GM23338 (cell line): Measurements from ENCODE around the gene SRRT. TPM values are rescaled to one million over a fixed set of nuclear protein-coding genes. Genes with fewer than 3 reads are reported as not detected.
"Not testable (repeated sequence)": the region's sequence is repeated elsewhere in the genome, so short reads cannot be mapped to it uniquely, and the experiment has no call there.

Source experiments
- ATAC-seq: fragments of 200-7000 bp; cut with Tn5 transposase; 3 replicates; pipeline ENCODE4 v1.9.1; 2020
- DNase-seq: peaks from one replicate; pipeline ENCODE4 v3.0.0-alpha.2; 2015; ENCODE audit warnings: low spot score
- H2AFZ ChIP-seq: fragments of 200-600 bp; sonication (generic); 2 replicates; pipeline ENCODE4 v1.8.0; 2016; ENCODE audit warnings: antibody characterized with exemption, mild to moderate bottlenecking, moderate library complexity
- H3F3A ChIP-seq: fragments of 200-600 bp; sonication (generic); replicated peaks from 2 replicates; pipeline ENCODE4 v1.8.0; 2017; ENCODE audit warnings: antibody characterized with exemption, mixed run types, low read depth
- H3K27ac ChIP-seq: fragments of 200-600 bp; sonication (generic); 2 replicates; pipeline ENCODE4 v1.6.1; 2016; ENCODE audit warnings: low read depth
- H3K27me3 ChIP-seq: fragments of 200-600 bp; sonication (generic); 2 replicates; pipeline ENCODE4 v1.8.0; 2016; ENCODE audit warnings: mild to moderate bottlenecking, mixed run types, moderate library complexity; ENCODE audit not compliant: insufficient read depth
- H3K36me3 ChIP-seq: fragments of 200-600 bp; sonication (generic); 2 replicates; pipeline ENCODE4 v1.8.0; 2016; ENCODE audit warnings: mild to moderate bottlenecking; ENCODE audit not compliant: insufficient read depth
- H3K4me1 ChIP-seq: fragments of 200-600 bp; sonication (generic); 2 replicates; pipeline ENCODE4 v1.8.0; 2016; ENCODE audit warnings: mild to moderate bottlenecking, moderate library complexity; ENCODE audit not compliant: insufficient read depth
- H3K4me2 ChIP-seq: fragments of 200-600 bp; sonication (generic); 2 replicates; pipeline ENCODE4 v1.7.1; 2017; ENCODE audit warnings: mixed run types
- H3K4me3 ChIP-seq: fragments of 200-600 bp; sonication (generic); 2 replicates; pipeline ENCODE4 v1.6.1; 2016; ENCODE audit warnings: mixed run types
- H3K79me2 ChIP-seq: fragments of 200-600 bp; sonication (generic); replicated peaks from 2 replicates; pipeline ENCODE4 v1.8.0; 2017; ENCODE audit warnings: mild to moderate bottlenecking; ENCODE audit not compliant: insufficient read depth
- H3K9me2 ChIP-seq: fragments of 200-600 bp; sonication (generic); 2 replicates; pipeline ENCODE4 v1.8.0; 2017; ENCODE audit not compliant: insufficient read depth
- H4K20me1 ChIP-seq: fragments of 200-600 bp; sonication (generic); replicated peaks from 2 replicates; pipeline ENCODE4 v1.8.0; 2017; ENCODE audit warnings: mild to moderate bottlenecking; ENCODE audit not compliant: insufficient read depth
- H3K27ac Mint-ChIP-seq: 2 replicates; pipeline ENCODE4 v1.8.0; 2020; ENCODE audit warnings: inconsistent platforms, mild to moderate bottlenecking, moderate library complexity, mixed read lengths
- H3K27me3 Mint-ChIP-seq: 3 replicates; pipeline ENCODE4 v1.8.0; 2022; ENCODE audit warnings: low read depth, mild to moderate bottlenecking, moderate library complexity, mixed read lengths, inconsistent platforms; ENCODE audit not compliant: insufficient read depth, poor library complexity
- H3K36me3 Mint-ChIP-seq: 3 replicates; pipeline ENCODE4 v1.8.0; 2021; ENCODE audit warnings: low read depth, mild to moderate bottlenecking, inconsistent platforms, moderate library complexity, mixed read lengths
- H3K4me1 Mint-ChIP-seq: 3 replicates; pipeline ENCODE4 v1.8.0; 2020; ENCODE audit warnings: mild to moderate bottlenecking, inconsistent platforms, mixed read lengths
- H3K4me3 Mint-ChIP-seq: 3 replicates; pipeline ENCODE4 v1.8.0; 2021; ENCODE audit warnings: moderate library complexity, mild to moderate bottlenecking, inconsistent platforms, mixed read lengths
- H3K9me3 Mint-ChIP-seq: 3 replicates; pipeline ENCODE4 v1.8.0; 2020; ENCODE audit warnings: moderate library complexity, mild to moderate bottlenecking, inconsistent platforms, mixed read lengths
- CTCF ChIP-seq, 2 experiments: fragments of 200-600 bp in 1 of 2; sonication (generic) in 1 of 2; conservative IDR thresholded peaks; 2 replicates each; pipeline versions ENCODE4 v1.5.1 to v1.6.1; 2016 to 2017; ENCODE audit warnings: antibody characterized with exemption in 2 of 2, low read depth in 2 of 2, mild to moderate bottlenecking in 2 of 2, moderate library complexity in 1 of 2
- REST ChIP-seq: IDR thresholded peaks from one replicate; pipeline ENCODE4 v1.6.1; 2018; ENCODE audit warnings: antibody characterized with exemption; ENCODE audit not compliant: unreplicated experiment
- STAT1 ChIP-seq: IDR thresholded peaks from one replicate; pipeline ENCODE4 v1.6.1; 2016; ENCODE audit warnings: antibody characterized with exemption; ENCODE audit not compliant: unreplicated experiment
- ZNF462 ChIP-seq: fragments of 250-450 bp; sonication (Bioruptor Pico); IDR thresholded peaks from 2 replicates; pipeline ENCODE4 v1.5.0; 2020; ENCODE audit warnings: mild to moderate bottlenecking, moderate library complexity
- polyA plus RNA-seq: library from polyadenylated mRNA; unstranded; fragments of >200 nt; fragmentation: Nextera tagmentation; extraction: Ambion mirVana; gene quantifications from 2 replicates; pipeline ENCODE4 v1.2.1, GENCODE V29; 2016
- total RNA-seq: library from RNA; depleted of rRNA; stranded (reverse); fragments of >200 nt; shearing (Covaris generic); gene quantifications from 2 replicates; pipeline ENCODE4 v1.2.3, GENCODE V29; 2014

SRRT gene
- total and polyA plus RNA-seq, 2 experiments from 2014 or later = 113 to 140 TPM

DNA sequence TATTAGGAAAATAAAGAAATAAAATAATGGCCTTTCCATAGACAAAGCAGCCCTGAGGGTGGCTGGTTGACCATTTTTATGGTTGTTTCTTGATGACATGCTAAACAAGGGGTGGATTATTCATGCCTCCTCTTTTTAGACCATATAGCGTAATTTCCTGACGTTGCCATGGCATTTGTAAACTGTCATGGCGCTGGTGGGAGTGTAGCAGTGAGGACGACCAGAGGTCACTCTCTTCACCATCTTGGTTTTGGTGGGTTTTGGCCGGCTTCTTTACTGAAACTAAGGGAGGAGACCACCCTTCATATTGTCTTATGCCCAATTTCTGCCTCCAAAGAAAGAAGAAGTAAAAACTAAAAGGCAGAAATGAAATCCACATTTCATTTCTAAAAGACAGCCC is 44.4 kb downstream of the SRRT start:
- H3K9me2 ChIP-seq, H3K36me3 ChIP-seq, H3K36me3 Mint-ChIP-seq, H2AFZ ChIP-seq, H3K27ac ChIP-seq, DNase-seq, H3K4me2 ChIP-seq, H3K79me2 ChIP-seq, H3F3A ChIP-seq, ATAC-seq, H4K20me1 ChIP-seq, H3K27me3 ChIP-seq, H3K9me3 Mint-ChIP-seq, H3K4me3 Mint-ChIP-seq, H3K4me3 ChIP-seq, H3K27ac Mint-ChIP-seq: not testable (repeated sequence)
- Mint-ChIP-seq H3K27me3 (peaks cover 10% of the 10 kb centered on the region), H3K4me1 (peaks cover 35% of the 10 kb centered on the region)
- peaks cover 13% of the 10 kb centered on the region for H3K4me1 ChIP-seq

- H3K36me3 ChIP-seq, H3K9me3 Mint-ChIP-seq, H3K4me3 ChIP-seq, DNase-seq, H3K27ac ChIP-seq, H4K20me1 ChIP-seq, H3K36me3 Mint-ChIP-seq, ATAC-seq, H3K27me3 ChIP-seq, H3K4me3 Mint-ChIP-seq, H3K4me2 ChIP-seq, H3K9me2 ChIP-seq, H3K79me2 ChIP-seq, H3K27ac Mint-ChIP-seq, H3F3A ChIP-seq: not testable (repeated sequence)
- Histone ChIP-seq H3K4me1 (peaks cover 13% of the 10 kb centered on the region), H2AFZ (peak overlapping the region; percentile 38; the same call in 1 of the 2 replicates)
- peaks cover 10% of the 10 kb centered on the region for H3K27me3 Mint-ChIP-seq
- H3K4me1 Mint-ChIP-seq = peaks cover 35% of the 10 kb centered on the region
Observed at GRCh38 chr7:100919779-100920437, 45.0 kb downstream of the SRRT start.

- H3K27me3 Mint-ChIP-seq = peaks cover 10% of the 10 kb centered on the region
- Histone ChIP-seq H4K20me1 (no peaks in the 10 kb centered on the region), H3K4me1 (peaks cover 13% of the 10 kb centered on the region), H3K36me3 (no peaks in the 10 kb centered on the region), H3K27me3 (no peaks in the 10 kb centered on the region), H3F3A (no peaks in the 10 kb centered on the region), H3K27ac (no peak overlapping the region), H2AFZ (no peak overlapping the region), H3K79me2 (no peaks in the 10 kb centered on the region), H3K4me2 (no peak overlapping the region), H3K9me2 (no peaks in the 10 kb centered on the region), H3K4me3 (no peak overlapping the region)
- H3K9me3 Mint-ChIP-seq = no peaks in the 10 kb centered on the region; the same call in 2 of the 3 replicates
- ATAC-seq (no peak), DNase-seq (no peak)
- H3K36me3 Mint-ChIP-seq = no peaks in the 10 kb centered on the region
- H3K4me1 Mint-ChIP-seq = peaks cover 35% of the 10 kb centered on the region
- H3K27ac Mint-ChIP-seq = no peak overlapping the region
- no peak overlapping the region for H3K4me3 Mint-ChIP-seq
- TF ChIP-seq REST = no peak
- peak; percentile 22 to 31; a peak in 3 of 4 replicates for TF ChIP-seq CTCF (conservative IDR thresholded peaks at IDR 0.05; ENCODE audit: low read depth in 2 of 2)
- no peak for TF ChIP-seq STAT1
- TF ChIP-seq ZNF462 (CRISPR knock-in tag) = no peak
Observed at GRCh38 chr7:100921039-100921438, 46.1 kb downstream of the SRRT start.
